Central memory CD8-positive, alpha-beta T cell (primary cell): ENCODE results near the gene IQSEC3.
"Not testable (repeated sequence)": the region's sequence is repeated elsewhere in the genome, so short reads cannot be mapped to it uniquely, and the experiment has no call there.

ENCODE experiments used
- ATAC-seq: fragments of 150-1000 bp; cut with Tn5 transposase; replicated peaks from 2 replicates; pipeline ENCODE4 v1.10.0; 2022; ENCODE audit warnings: mild to moderate bottlenecking, moderate FRiP score, moderate number of reproducible peaks; ENCODE audit not compliant: poor library complexity, severe bottlenecking; ENCODE audit errors: extremely low read depth
- DNase-seq, 2 donors: peaks; one replicate each; pipeline ENCODE4 v3.0.0; 2021; ENCODE audit warnings: low spot score in 2 of 2
- H3K27ac Mint-ChIP-seq: one replicate; pipeline ENCODE4 v1.8.0; 2022; ENCODE audit warnings: low read depth, mild to moderate bottlenecking, moderate library complexity, mixed read lengths
- H3K27me3 Mint-ChIP-seq: one replicate; pipeline ENCODE4 v1.8.0; 2022; ENCODE audit warnings: mixed read lengths
- H3K36me3 Mint-ChIP-seq: one replicate; pipeline ENCODE4 v1.8.0; 2022; ENCODE audit warnings: mild to moderate bottlenecking, moderate library complexity, mixed read lengths; ENCODE audit not compliant: insufficient read depth
- H3K4me1 Mint-ChIP-seq: one replicate; pipeline ENCODE4 v1.8.0; 2022; ENCODE audit warnings: mixed read lengths
- H3K4me3 Mint-ChIP-seq: one replicate; pipeline ENCODE4 v1.8.0; 2022; ENCODE audit warnings: mild to moderate bottlenecking, moderate library complexity, mixed read lengths
- H3K9me3 Mint-ChIP-seq: one replicate; pipeline ENCODE4 v1.8.0; 2022; ENCODE audit warnings: mixed read lengths

IQSEC3 gene

GRCh38 chr12:44352-44751 lies 22.2 kb upstream of the IQSEC3 start:
- not testable (repeated sequence) for H3K4me3 Mint-ChIP-seq, H3K27ac Mint-ChIP-seq, H3K9me3 Mint-ChIP-seq, H3K4me1 Mint-ChIP-seq, H3K36me3 Mint-ChIP-seq, DNase-seq, ATAC-seq
- H3K27me3 Mint-ChIP-seq, result peaks cover 50% of the 10 kb centered on the region

GRCh38 chr12:45235-45990 lies 21.2 kb upstream of the IQSEC3 start:
- not testable (repeated sequence) for H3K9me3 Mint-ChIP-seq, ATAC-seq, DNase-seq, H3K4me1 Mint-ChIP-seq, H3K27ac Mint-ChIP-seq, H3K36me3 Mint-ChIP-seq, H3K4me3 Mint-ChIP-seq
- H3K27me3 Mint-ChIP-seq, result peaks cover 60% of the 10 kb centered on the region

DNA sequence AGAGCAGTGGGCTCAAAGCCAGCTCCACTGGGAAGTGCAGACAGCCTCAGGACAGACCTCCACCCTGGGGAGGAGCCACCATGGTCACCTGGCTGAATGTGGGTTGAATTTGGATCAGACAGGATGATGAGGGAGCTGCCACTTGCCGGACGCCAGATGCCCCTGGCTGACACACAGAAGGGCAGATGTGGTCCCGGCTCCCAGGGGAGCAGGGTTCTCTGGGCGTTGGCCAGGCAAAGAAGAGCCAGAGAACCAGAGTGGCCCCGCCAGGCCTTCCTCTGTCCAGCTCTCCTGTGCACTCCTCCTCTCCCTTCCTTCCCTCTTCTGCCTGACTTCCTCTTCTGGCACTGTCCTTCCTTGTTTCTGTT lies 20.6 kb upstream of the IQSEC3 start:
- H3K4me1 Mint-ChIP-seq, H3K27ac Mint-ChIP-seq, ATAC-seq, DNase-seq, H3K4me3 Mint-ChIP-seq, H3K9me3 Mint-ChIP-seq, H3K36me3 Mint-ChIP-seq: not testable (repeated sequence)
- peaks cover 60% of the 10 kb centered on the region for H3K27me3 Mint-ChIP-seq

- H3K9me3 Mint-ChIP-seq, ATAC-seq, DNase-seq, H3K27ac Mint-ChIP-seq, H3K36me3 Mint-ChIP-seq, H3K4me1 Mint-ChIP-seq, H3K4me3 Mint-ChIP-seq: not testable (repeated sequence)
- H3K27me3 Mint-ChIP-seq, result peaks cover 66% of the 10 kb centered on the region
Measured at GRCh38 chr12:46542-46941, 20.0 kb upstream of the IQSEC3 start.

- H3K4me1 Mint-ChIP-seq, H3K9me3 Mint-ChIP-seq, H3K36me3 Mint-ChIP-seq, DNase-seq, ATAC-seq, H3K27ac Mint-ChIP-seq, H3K4me3 Mint-ChIP-seq: not testable (repeated sequence)
- H3K27me3 Mint-ChIP-seq, result peaks cover 73% of the 10 kb centered on the region
Measured at GRCh38 chr12:47699-48226, 18.8 kb upstream of the IQSEC3 start.

DNA sequence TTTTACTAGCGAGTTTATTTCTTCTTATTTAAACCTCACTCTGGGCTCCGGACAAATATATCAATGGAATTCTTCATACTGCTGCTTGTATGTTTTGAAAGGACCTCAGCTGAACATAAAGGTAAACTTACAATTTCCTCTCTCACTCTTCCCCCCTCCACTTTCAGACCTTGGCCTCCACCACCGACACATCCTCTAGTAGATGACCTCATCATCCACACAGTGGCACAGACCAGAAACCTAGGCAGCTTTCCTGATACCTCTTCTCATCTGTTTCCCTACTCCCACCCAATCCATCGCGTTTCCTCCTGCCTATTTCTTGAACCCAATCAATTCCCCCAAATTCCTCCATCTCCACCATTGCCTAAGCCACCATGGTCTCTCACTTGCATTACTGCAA lies 17.4 kb upstream of the IQSEC3 start:
- not testable (repeated sequence) for H3K4me3 Mint-ChIP-seq, ATAC-seq, H3K36me3 Mint-ChIP-seq, H3K27ac Mint-ChIP-seq, H3K4me1 Mint-ChIP-seq, DNase-seq, H3K9me3 Mint-ChIP-seq
- H3K27me3 Mint-ChIP-seq, result peaks cover 87% of the 10 kb centered on the region

DNA sequence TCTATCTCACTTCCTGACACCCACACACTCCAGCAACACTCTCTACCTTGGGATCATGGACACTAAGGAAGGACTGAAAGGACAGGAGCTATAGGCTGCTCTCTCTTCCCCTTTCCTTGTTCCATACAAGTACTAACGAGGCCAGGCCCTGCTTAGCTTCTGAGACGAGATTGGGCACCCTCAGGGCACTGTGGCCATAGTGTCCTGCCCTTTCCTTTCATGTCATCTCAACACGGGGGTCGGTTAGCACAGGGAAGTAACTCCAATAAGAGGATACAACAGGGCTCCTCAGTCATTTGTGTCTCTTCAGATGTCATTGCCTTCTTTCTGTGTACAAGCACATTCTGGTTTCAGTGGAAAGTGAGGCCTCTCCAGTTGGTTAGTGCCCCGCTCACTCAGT lies 15.5 kb upstream of the IQSEC3 start:
- DNase-seq, ATAC-seq, H3K4me1 Mint-ChIP-seq, H3K4me3 Mint-ChIP-seq, H3K36me3 Mint-ChIP-seq, H3K9me3 Mint-ChIP-seq, H3K27ac Mint-ChIP-seq: not testable (repeated sequence)
- peaks cover 89% of the 10 kb centered on the region for H3K27me3 Mint-ChIP-seq

GRCh38 chr12:51962-52361 lies 14.6 kb upstream of the IQSEC3 start:
- H3K4me3 Mint-ChIP-seq, DNase-seq, ATAC-seq, H3K9me3 Mint-ChIP-seq, H3K36me3 Mint-ChIP-seq, H3K27ac Mint-ChIP-seq, H3K4me1 Mint-ChIP-seq: not testable (repeated sequence)
- peaks cover 89% of the 10 kb centered on the region for H3K27me3 Mint-ChIP-seq

- not testable (repeated sequence) for H3K4me1 Mint-ChIP-seq, H3K9me3 Mint-ChIP-seq, H3K36me3 Mint-ChIP-seq, DNase-seq, ATAC-seq, H3K4me3 Mint-ChIP-seq, H3K27ac Mint-ChIP-seq
- peaks cover 89% of the 10 kb centered on the region for H3K27me3 Mint-ChIP-seq
Measured at GRCh38 chr12:52902-53734, 13.4 kb upstream of the IQSEC3 start.

DNA sequence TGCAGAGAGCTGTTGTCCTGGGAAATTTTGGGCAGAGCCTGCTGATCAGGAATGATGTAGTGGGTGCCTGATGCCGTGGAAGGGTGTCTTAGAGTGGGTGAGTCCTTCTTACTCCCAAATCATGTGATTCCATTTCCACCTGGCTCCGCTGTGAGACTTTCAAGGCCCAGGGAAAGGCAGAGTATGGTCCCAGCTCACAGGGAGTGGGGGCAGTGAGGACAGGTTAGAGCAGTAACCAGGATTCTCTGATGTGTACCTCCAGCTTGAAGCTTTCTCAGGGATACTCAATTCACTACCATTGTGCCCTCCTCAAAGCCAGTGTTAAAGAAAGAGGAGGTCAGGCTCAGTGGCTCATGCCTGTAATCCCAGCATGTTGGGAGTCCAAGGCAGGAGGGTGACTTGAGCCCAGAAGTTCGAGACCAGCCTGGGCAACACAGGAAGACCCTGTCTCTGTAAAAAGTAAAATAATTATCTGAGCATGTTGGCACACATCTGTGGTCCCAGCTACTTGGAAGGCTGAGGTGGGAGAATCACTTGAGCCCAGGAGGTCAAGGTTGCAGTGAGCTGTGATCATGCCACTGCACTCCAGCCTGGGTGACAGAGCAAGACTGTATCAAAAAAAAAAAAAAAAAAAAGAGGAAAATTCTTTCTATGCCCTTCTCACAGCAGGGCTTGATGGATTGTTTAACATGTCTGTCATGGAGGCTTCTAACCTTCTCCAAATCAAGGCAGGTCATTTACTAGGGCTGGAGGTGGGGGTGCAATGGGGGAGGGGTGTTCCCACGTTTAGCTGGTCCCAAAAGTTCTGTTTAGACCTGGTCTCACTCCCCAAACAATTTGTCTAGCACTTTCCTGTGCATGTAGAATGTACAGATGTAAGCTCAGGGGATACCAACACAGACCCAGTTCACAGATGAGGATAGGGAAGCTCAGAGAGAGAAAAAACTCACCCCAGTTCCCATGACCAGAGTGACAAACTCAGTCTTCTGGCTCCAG lies 12.5 kb upstream of the IQSEC3 start:
- no peaks in the 10 kb centered on the region for H3K36me3 Mint-ChIP-seq
- peaks cover 13% of the 10 kb centered on the region for H3K9me3 Mint-ChIP-seq
- no peak overlapping the region for H3K27ac Mint-ChIP-seq
- DNase-seq, result no peak
- ATAC-seq, result no peak
- no peak overlapping the region for H3K4me3 Mint-ChIP-seq
- no peaks in the 10 kb centered on the region for H3K4me1 Mint-ChIP-seq
- peaks cover 89% of the 10 kb centered on the region for H3K27me3 Mint-ChIP-seq

DNA sequence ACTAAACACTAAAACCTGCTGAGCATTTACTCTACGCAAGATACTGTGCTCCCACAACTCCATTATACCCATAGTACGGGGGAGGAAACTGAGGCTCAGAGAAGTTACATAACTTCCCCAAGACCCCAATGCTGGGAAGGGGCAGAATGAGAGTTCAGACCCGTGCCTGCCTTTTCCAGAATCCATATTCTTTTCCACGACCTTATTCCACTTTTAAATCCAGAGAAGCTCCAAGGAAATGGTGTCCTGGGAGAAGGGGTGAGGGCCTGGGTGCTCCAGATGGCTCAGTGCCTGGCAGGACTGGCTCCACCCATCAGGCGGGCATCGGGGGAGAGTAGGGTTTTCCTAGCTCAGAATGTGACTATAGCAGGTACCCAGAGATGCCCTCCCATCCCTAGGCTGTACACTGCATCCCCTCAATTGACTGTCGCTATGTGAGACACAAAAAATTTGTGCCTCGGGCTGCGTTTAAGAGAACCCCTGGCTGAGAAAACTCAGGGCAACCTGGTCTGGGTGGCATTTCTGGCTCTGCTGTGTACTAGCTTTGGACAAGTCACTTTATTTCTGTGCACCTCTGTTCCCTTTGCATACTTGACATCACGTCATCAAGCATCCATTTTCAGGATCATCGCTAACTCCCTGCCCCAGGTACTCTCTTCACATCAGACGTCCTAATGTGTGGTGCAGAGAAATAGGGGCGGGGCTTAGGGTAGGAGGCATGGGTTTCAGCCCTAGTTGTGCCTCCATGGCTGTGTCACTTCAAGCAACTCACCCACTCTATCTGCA lies 11.6 kb upstream of the IQSEC3 start:
- ATAC-seq (no peak), DNase-seq (no peak)
- Mint-ChIP-seq H3K27me3 (peaks cover 89% of the 10 kb centered on the region), H3K4me3 (no peak overlapping the region), H3K36me3 (no peaks in the 10 kb centered on the region), H3K9me3 (peaks cover 18% of the 10 kb centered on the region), H3K4me1 (no peaks in the 10 kb centered on the region), H3K27ac (no peak overlapping the region)
